HEK293 (cell line): ENCODE data around the gene LDB2.

ENCODE experiments used
- CTCF ChIP-seq: fragments of 450-650 bp; formaldehyde crosslinking; IDR thresholded peaks from 2 replicates; pipeline ENCODE4 v1.5.1; 2016; ENCODE audit warnings: missing biosample characterization, missing genetic modification characterization
- ZNF174 ChIP-seq: fragments of 450-650 bp; formaldehyde crosslinking; IDR thresholded peaks from 2 replicates; pipeline ENCODE4 v1.5.0; 2017; ENCODE audit warnings: missing biosample characterization, mild to moderate bottlenecking, missing genetic modification characterization
- ZNF274 ChIP-seq, 2 experiments: fragments of 200-500 bp in 1 of 2; fragments of 450-650 bp in 1 of 2; sonication (Bioruptor generic) in 1 of 2; formaldehyde crosslinking in 1 of 2; IDR thresholded peaks; 2 replicates each; pipeline versions ENCODE4 v1.5.1 to v1.6.1; 2014 to 2016; ENCODE audit warnings: borderline replicate concordance in 1 of 2, inconsistent platforms in 1 of 2, low read length in 1 of 2, missing biosample characterization in 1 of 2, missing genetic modification characterization in 1 of 2
- ZNF416 ChIP-seq: fragments of 450-650 bp; formaldehyde crosslinking; IDR thresholded peaks from 2 replicates; pipeline ENCODE4 v1.5.1; 2016; ENCODE audit warnings: missing biosample characterization, missing genetic modification characterization
- ZNF629 ChIP-seq: fragments of 450-650 bp; formaldehyde crosslinking; IDR thresholded peaks from 2 replicates; pipeline ENCODE4 v1.5.1; 2017; ENCODE audit warnings: missing biosample characterization, missing genetic modification characterization

- TF ChIP-seq ZNF174: no peak
- no peak for TF ChIP-seq CTCF (tag by site-specific recombination)
- TF ChIP-seq ZNF416 (tag by site-specific recombination): no peak
- TF ChIP-seq ZNF629: no peak
- no peak for TF ChIP-seq ZNF274 (IDR thresholded peaks at IDR 0.05; ENCODE audit: low read length)
- no peak for TF ChIP-seq ZNF274 (tag by site-specific recombination; IDR thresholded peaks at IDR 0.05; ENCODE audit: borderline replicate concordance)
Observed at GRCh38 chr4:16521156-16521915, 377.1 kb downstream of the LDB2 start.
